Cardiac muscle cell (in vitro differentiated cells and primary cell): ENCODE measurements around the gene COL28A1. TPM values are rescaled to one million over a fixed set of nuclear protein-coding genes. Genes with fewer than 3 reads are reported as not detected.

Experiments
- DNase-seq, 2 donors: peaks; one replicate each; pipeline versions ENCODE4 v3.0.0 to v3.0.0-alpha.2; 2010 to 2017; ENCODE audit warnings: low read depth in 1 of 2, low spot score in 1 of 2
- H3K27ac ChIP-seq: fragments of 200-600 bp; sonication (generic); 2 replicates; pipeline ENCODE4 v1.5.1; 2016
- H3K27me3 ChIP-seq: fragments of 200-600 bp; sonication (generic); 2 replicates; pipeline ENCODE4 v1.6.0; 2016; ENCODE audit warnings: control low read depth
- H3K36me3 ChIP-seq: fragments of 200-600 bp; sonication (generic); 2 replicates; pipeline ENCODE4 v1.5.1; 2016; ENCODE audit warnings: control low read depth
- H3K4me1 ChIP-seq: fragments of 200-600 bp; sonication (generic); 2 replicates; pipeline ENCODE4 v1.8.1; 2017; ENCODE audit warnings: low read depth, mild to moderate bottlenecking, mixed run types
- H3K4me3 ChIP-seq: fragments of 200-600 bp; sonication (generic); 2 replicates; pipeline ENCODE4 v1.5.1; 2016; ENCODE audit warnings: mild to moderate bottlenecking
- H3K9me3 ChIP-seq: fragments of 200-600 bp; sonication (generic); 2 replicates; pipeline ENCODE4 v1.5.1; 2017; ENCODE audit warnings: low read depth, mild to moderate bottlenecking, control low read depth
- CTCF ChIP-seq: IDR thresholded peaks from 2 replicates; pipeline ENCODE4 v1.5.1; 2012; ENCODE audit warnings: low read depth, mild to moderate bottlenecking, low read length
- polyA plus RNA-seq: library from polyadenylated mRNA; unstranded; fragments of >200 nt; fragmentation: Nextera tagmentation; extraction: Ambion mirVana; gene quantifications from 2 replicates; pipeline ENCODE4 v1.2.1, GENCODE V29; 2016
- total RNA-seq: library from RNA; depleted of rRNA; stranded (reverse); fragments of >200 nt; gene quantifications from 2 replicates; pipeline ENCODE4 v1.2.3, GENCODE V29; 2016

COL28A1 gene
- total and polyA plus RNA-seq, 2 experiments from 2014 or later = 0.65 to 0.83 TPM

- Histone ChIP-seq H3K27ac (no peak overlapping the region), H3K4me3 (no peak overlapping the region), H3K9me3 (no peaks in the 10 kb centered on the region), H3K4me1 (no peaks in the 10 kb centered on the region), H3K27me3 (no peaks in the 10 kb centered on the region), H3K36me3 (no peaks in the 10 kb centered on the region)
- peak; percentile 86 for TF ChIP-seq CTCF
- DNase-seq = peak; percentile 73 to 75
Measured at GRCh38 chr7:7424151-7424873, 111.4 kb downstream of the COL28A1 start.

DNA sequence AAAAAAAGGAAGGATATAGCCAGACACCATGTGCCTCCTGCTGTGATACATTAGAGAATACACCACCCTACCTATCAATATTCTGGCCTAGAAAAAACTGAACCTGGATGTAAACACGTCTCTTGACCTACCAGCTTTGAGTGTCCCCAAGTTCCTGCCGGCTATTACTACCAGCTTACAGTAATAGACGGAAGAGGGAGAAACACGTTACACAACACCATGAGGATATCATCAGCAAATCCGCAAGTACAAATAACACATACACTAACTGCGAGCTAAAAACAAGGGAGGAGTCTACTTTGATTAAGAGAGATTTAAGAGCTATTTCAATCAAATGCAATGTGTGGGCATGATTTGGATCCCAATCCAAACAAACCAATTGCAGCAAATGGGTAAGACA lies 113.0 kb downstream of the COL28A1 start:
- TF ChIP-seq CTCF = no peak
- Histone ChIP-seq H3K27ac (no peak overlapping the region), H3K4me1 (no peaks in the 10 kb centered on the region), H3K4me3 (no peak overlapping the region), H3K9me3 (no peaks in the 10 kb centered on the region), H3K36me3 (no peaks in the 10 kb centered on the region), H3K27me3 (no peaks in the 10 kb centered on the region)
- DNase-seq = no peak

DNA sequence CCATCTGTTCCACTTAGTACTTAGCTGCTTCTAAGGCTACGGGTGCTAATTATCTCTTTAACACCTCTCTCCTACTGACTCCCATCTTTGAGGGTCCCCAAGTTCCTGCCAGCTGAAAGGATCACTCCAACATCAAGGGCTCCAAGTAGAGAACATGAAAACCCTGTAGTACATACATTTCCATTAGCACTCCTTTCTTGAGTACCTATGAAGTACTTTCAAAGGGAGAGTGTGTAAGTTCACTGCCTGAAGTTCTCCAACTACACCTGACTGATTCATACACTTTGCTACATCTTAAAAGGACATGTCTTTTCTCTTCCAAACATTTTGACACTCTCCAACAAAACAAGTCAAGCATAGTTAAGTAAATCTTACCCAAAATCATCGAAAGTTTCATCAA lies 113.8 kb downstream of the COL28A1 start:
- Histone ChIP-seq H3K4me3 (no peak overlapping the region), H3K4me1 (no peaks in the 10 kb centered on the region), H3K36me3 (no peaks in the 10 kb centered on the region), H3K27me3 (no peaks in the 10 kb centered on the region), H3K9me3 (no peaks in the 10 kb centered on the region), H3K27ac (no peak overlapping the region)
- no peak for DNase-seq
- TF ChIP-seq CTCF = no peak

DNA sequence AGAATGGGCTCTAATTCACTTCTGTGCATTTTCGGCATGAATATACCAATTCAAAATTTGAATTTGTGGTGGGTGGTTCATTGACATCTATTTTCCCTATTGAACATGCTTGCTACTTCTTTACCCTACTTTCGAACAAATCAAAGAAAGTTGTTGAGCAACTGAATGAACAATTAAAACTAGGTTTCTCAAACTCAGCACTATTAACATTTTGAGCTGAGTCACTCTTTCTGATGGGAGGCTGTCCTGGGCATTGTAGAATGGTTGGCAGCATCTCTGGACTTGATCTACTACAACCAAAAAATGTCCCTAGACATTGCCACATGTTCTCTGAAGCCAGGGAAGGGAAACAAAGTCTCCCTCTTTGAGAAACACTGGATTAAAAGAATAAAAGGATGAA lies 116.7 kb downstream of the COL28A1 start:
- no peaks in the 10 kb centered on the region for H3K27me3 ChIP-seq
- no peaks in the 10 kb centered on the region for H3K36me3 ChIP-seq
- H3K4me3 ChIP-seq = no peak overlapping the region
- no peaks in the 10 kb centered on the region for H3K9me3 ChIP-seq
- DNase-seq = no peak
- no peak for TF ChIP-seq CTCF
- H3K27ac ChIP-seq = no peak overlapping the region
- no peaks in the 10 kb centered on the region for H3K4me1 ChIP-seq

DNA sequence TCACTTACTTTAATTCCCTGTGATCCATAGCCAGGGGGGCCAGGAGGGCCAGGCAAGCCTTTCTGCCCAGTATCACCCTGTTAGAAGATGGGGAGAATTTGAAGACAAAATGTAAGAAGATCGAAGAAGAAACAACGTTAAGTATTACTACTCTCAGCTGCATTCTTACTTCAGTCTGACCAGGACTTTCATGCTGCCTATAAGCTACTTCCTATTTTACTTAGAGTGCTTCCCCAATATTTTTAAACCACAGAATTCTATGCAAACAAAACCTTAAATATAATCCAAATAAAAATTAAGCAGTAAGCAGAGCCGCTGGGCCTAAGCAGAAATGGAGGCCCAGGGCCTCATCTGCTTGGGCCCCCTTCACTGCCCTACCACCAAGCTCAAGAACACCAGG lies 117.8 kb downstream of the COL28A1 start:
- no peaks in the 10 kb centered on the region for H3K27me3 ChIP-seq
- TF ChIP-seq CTCF = no peak

GRCh38 chr7:7417414-7417813 lies 118.3 kb downstream of the COL28A1 start:
- Histone ChIP-seq H3K36me3 (no peaks in the 10 kb centered on the region), H3K27me3 (no peaks in the 10 kb centered on the region), H3K9me3 (no peaks in the 10 kb centered on the region), H3K4me1 (no peaks in the 10 kb centered on the region), H3K27ac (no peak overlapping the region), H3K4me3 (no peak overlapping the region)
- DNase-seq = no peak
- no peak for TF ChIP-seq CTCF

More for the DNA sequence above, 117.8 kb downstream of the COL28A1 start:
- H3K4me1 ChIP-seq = no peaks in the 10 kb centered on the region
- H3K9me3 ChIP-seq = no peaks in the 10 kb centered on the region
- no peak overlapping the region for H3K4me3 ChIP-seq
- no peak overlapping the region for H3K27ac ChIP-seq
- H3K36me3 ChIP-seq = no peaks in the 10 kb centered on the region
- no peak for DNase-seq
